Caco-2 (cell line): ENCODE results near the gene CIAO1. TPM values are rescaled to one million over a fixed set of nuclear protein-coding genes. Genes with fewer than 3 reads are reported as not detected.

Experiments used
- BruUV-seq: library from RNA; stranded (reverse); fragments of 400-500 nt; replicated peaks from 2 replicates; lab custom pipeline; 2021; lab: Mats Ljungman, UMichigan
- CTCF ChIA-PET: fragments of 300-600 bp; sonication (Branson Sonifier 250); formaldehyde crosslinking; loops from one replicate; lab custom pipeline; 2022; ENCODE audit warnings: antibody characterized with exemption; lab: Charles Lee
- POLR2A ChIA-PET: fragments of 300-600 bp; sonication (Branson Sonifier 250); formaldehyde crosslinking; loops from one replicate; lab custom pipeline; 2022; ENCODE audit warnings: antibody characterized with exemption; lab: Charles Lee
- DNase-seq, 2 experiments: peaks; one replicate each; pipeline versions ENCODE4 v3.0.0 to v3.0.0-alpha.2; 2020 to 2022
- H3K27me3 ChIP-seq: replicated peaks from 2 replicates; pipeline ENCODE4 v1.6.0; 2011; ENCODE audit warnings: low read length; ENCODE audit not compliant: control insufficient read depth, insufficient read depth
- H3K36me3 ChIP-seq: 2 replicates; pipeline ENCODE4 v1.5.1; 2011; ENCODE audit warnings: low read length; ENCODE audit not compliant: control insufficient read depth, insufficient read depth
- H3K4me1 ChIP-seq: fragments of 250-450 bp; sonication (Bioruptor Pico); 2 replicates; pipeline ENCODE4 v1.5.1; 2020; ENCODE audit warnings: mild to moderate bottlenecking
- H3K4me3 ChIP-seq: 2 replicates; pipeline ENCODE4 v1.5.1; 2011; ENCODE audit warnings: low read depth, mild to moderate bottlenecking, control low read depth, low read length
- H3K9me3 ChIP-seq: fragments of 250-450 bp; sonication (Bioruptor Pico); 2 replicates; pipeline ENCODE4 v1.5.1; 2020; ENCODE audit warnings: mild to moderate bottlenecking, moderate library complexity
- H3K27ac Mint-ChIP-seq: one replicate; pipeline ENCODE4 v1.8.0; 2022; ENCODE audit warnings: mixed read lengths; ENCODE audit not compliant: unreplicated experiment
- H3K27me3 Mint-ChIP-seq: one replicate; pipeline ENCODE4 v1.8.0; 2022; ENCODE audit warnings: mixed read lengths; ENCODE audit not compliant: insufficient read depth, unreplicated experiment
- H3K36me3 Mint-ChIP-seq: one replicate; pipeline ENCODE4 v1.8.0; 2022; ENCODE audit warnings: mild to moderate bottlenecking, mixed read lengths; ENCODE audit not compliant: insufficient read depth, unreplicated experiment
- H3K4me1 Mint-ChIP-seq: one replicate; pipeline ENCODE4 v1.8.0; 2022; ENCODE audit warnings: low read depth, mixed read lengths; ENCODE audit not compliant: unreplicated experiment
- H3K4me3 Mint-ChIP-seq: one replicate; pipeline ENCODE4 v1.8.0; 2022; ENCODE audit warnings: mild to moderate bottlenecking, moderate library complexity, mixed read lengths; ENCODE audit not compliant: unreplicated experiment
- H3K9me3 Mint-ChIP-seq: one replicate; pipeline ENCODE4 v1.8.0; 2022; ENCODE audit warnings: mixed read lengths; ENCODE audit not compliant: unreplicated experiment
- intact Hi-C: fragments of 100-400 bp; cut with micrococcal nuclease; formaldehyde crosslinking; loops from one replicate; pipeline ENCODE4 v1.10.0; 2022; ENCODE audit not compliant: unreplicated experiment
- total RNA-seq: library from RNA; stranded (reverse); gene quantifications from 2 replicates; pipeline ENCODE4 v1.2.3, GENCODE V29; 2022
- TF ChIP-seq, protein P1 (sequence below), 2 experiments: fragments of 200-600 bp in 1 of 2; IDR thresholded peaks; 1 replicate in 1 of 2; 2 replicates in 1 of 2; pipeline versions ENCODE4 v1.5.1 to v1.8.0; 2011 to 2022; ENCODE audit warnings: antibody characterized with exemption in 1 of 2, control low read depth in 1 of 2, inconsistent platforms in 1 of 2, low read depth in 1 of 2, low read length in 1 of 2, mild to moderate bottlenecking in 1 of 2, moderate library complexity in 1 of 2; ENCODE audit not compliant: insufficient read depth in 1 of 2, severe bottlenecking in 1 of 2, unreplicated experiment in 1 of 2

The CIAO1 gene
- total RNA-seq, 1 experiment from 2014 or later, result 97.9 TPM

DNA sequence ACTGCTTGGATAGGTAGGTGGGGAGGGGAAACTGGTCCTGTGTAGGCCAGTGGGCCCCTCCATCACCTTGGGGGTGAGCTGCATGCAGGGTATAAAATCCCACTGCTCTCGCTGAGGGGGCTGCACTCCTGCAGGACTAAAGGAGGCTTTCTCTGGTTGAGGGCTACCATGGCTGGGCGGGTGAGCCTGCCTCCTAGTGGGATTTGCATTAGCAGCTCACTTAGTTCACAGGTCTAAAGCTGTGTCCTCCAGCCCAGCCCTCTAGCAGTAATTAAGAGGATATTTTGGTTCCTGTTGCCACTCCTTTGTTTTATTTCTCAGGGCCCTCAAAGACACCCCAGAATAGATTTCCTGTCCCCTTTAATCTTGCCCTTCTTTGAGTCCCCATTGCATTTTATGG, 24.8 kb upstream of the CIAO1 start:
- intact Hi-C loops, result no loop called here
- ChIA-PET CTCF (interaction anchor here (1.5 kb wide), 1 partner anchor 103 kb away, joined by 4 read pairs; the partner anchor contains the start of gene ASTL), POLR2A (no interaction called here)
- Histone ChIP-seq H3K27me3 (no peaks in the 10 kb centered on the region), H3K9me3 (no peaks in the 10 kb centered on the region), H3K4me3 (no peak overlapping the region), H3K36me3 (no peaks in the 10 kb centered on the region), H3K4me1 (no peaks in the 10 kb centered on the region)
- Mint-ChIP-seq H3K27ac (no peak overlapping the region), H3K36me3 (peaks cover 4% of the 10 kb centered on the region), H3K9me3 (no peaks in the 10 kb centered on the region), H3K4me1 (no peaks in the 10 kb centered on the region), H3K27me3 (no peaks in the 10 kb centered on the region), H3K4me3 (no peak overlapping the region)
- DNase-seq, result no peak
- TF ChIP-seq, protein P1, sequence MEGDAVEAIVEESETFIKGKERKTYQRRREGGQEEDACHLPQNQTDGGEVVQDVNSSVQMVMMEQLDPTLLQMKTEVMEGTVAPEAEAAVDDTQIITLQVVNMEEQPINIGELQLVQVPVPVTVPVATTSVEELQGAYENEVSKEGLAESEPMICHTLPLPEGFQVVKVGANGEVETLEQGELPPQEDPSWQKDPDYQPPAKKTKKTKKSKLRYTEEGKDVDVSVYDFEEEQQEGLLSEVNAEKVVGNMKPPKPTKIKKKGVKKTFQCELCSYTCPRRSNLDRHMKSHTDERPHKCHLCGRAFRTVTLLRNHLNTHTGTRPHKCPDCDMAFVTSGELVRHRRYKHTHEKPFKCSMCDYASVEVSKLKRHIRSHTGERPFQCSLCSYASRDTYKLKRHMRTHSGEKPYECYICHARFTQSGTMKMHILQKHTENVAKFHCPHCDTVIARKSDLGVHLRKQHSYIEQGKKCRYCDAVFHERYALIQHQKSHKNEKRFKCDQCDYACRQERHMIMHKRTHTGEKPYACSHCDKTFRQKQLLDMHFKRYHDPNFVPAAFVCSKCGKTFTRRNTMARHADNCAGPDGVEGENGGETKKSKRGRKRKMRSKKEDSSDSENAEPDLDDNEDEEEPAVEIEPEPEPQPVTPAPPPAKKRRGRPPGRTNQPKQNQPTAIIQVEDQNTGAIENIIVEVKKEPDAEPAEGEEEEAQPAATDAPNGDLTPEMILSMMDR (IDR thresholded peaks at IDR 0.05; ENCODE audit: insufficient read depth in 1 of 2, low read depth in 1 of 2, low read length in 1 of 2, severe bottlenecking in 1 of 2, unreplicated experiment in 1 of 2), result no peak
- BruUV-seq, result no TSS peak

DNA sequence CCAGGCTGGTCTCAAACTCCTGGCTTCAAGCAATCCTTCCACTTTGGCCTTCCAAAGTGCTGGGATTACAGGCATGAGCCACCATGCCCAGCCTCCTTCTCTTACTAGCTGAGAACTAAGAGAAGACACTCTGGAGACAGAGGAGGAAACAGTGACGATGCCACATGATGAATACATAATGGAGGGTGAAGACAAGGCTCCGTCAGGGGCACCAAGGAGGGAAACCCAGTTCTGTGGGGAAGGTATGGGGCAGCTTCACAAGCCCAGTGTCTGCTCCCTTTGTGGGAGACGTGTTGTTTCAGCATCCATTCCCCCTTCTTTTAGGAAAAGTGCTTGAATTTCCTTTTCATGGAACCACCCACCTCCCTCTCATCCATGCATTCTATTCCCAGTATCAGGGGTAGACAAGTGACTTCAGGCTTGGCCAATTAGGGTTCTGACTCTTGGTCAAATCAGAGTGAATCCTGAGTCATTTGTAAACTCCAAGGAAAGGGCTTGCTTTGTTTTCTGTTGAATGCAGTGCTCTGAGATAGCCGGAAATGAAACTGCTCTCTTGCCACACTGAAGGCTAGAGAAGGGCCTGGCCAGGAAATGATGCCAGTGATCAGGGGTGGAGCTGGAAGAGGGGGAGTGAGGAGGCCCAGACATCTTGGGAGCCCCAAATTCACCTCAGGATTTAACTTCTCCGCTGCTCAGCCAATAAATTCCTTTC, 24.0 kb upstream of the CIAO1 start:
- ChIA-PET CTCF (interaction anchor here (1.5 kb wide), 1 partner anchor 103 kb away, joined by 4 read pairs; the partner anchor contains the start of gene ASTL), POLR2A (no interaction called here)
- intact Hi-C loops, result no loop called here
- TF ChIP-seq, protein P1 (IDR thresholded peaks at IDR 0.05; ENCODE audit: insufficient read depth in 1 of 2, low read depth in 1 of 2, low read length in 1 of 2, severe bottlenecking in 1 of 2, unreplicated experiment in 1 of 2), result no peak
- Mint-ChIP-seq H3K27ac (no peak overlapping the region), H3K4me3 (no peak overlapping the region), H3K36me3 (peaks cover 13% of the 10 kb centered on the region), H3K4me1 (no peaks in the 10 kb centered on the region), H3K9me3 (no peaks in the 10 kb centered on the region), H3K27me3 (no peaks in the 10 kb centered on the region)
- BruUV-seq, result no TSS peak
- DNase-seq, result no peak
- H3K27me3 ChIP-seq, result no peaks in the 10 kb centered on the region
- no peak overlapping the region for H3K4me3 ChIP-seq
- no peaks in the 10 kb centered on the region for H3K9me3 ChIP-seq
- no peaks in the 10 kb centered on the region for H3K36me3 ChIP-seq
- H3K4me1 ChIP-seq, result no peaks in the 10 kb centered on the region; the same call in 1 of the 2 replicates

DNA sequence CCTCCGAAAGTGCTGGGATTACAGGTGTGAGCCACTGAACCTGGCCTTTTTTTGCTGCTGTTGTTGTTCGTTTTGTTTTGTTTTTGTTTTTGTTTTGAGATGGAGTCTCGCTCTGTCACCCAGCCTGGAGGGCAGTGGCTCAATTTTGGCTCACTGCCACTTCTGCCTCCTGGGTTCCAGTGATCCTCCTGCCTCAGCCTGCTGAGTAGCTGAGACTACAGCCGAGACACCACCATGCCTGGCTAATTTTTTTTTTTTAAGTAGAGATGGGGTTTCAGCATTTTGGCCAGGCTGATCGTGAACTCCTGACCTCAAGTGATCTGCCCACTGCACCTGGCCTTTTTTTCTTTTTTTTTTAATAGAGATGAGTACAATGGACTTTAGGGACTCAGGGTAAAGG, 22.2 kb upstream of the CIAO1 start:
- Mint-ChIP-seq H3K27ac (no peak overlapping the region), H3K9me3 (no peaks in the 10 kb centered on the region), H3K4me1 (no peaks in the 10 kb centered on the region), H3K4me3 (no peak overlapping the region), H3K36me3 (peaks cover 15% of the 10 kb centered on the region), H3K27me3 (no peaks in the 10 kb centered on the region)
- no peak for DNase-seq
- ChIA-PET CTCF (no interaction called here), POLR2A (no interaction called here)
- BruUV-seq, result no TSS peak
- Histone ChIP-seq H3K27me3 (no peaks in the 10 kb centered on the region), H3K4me3 (no peak overlapping the region), H3K36me3 (no peaks in the 10 kb centered on the region), H3K9me3 (no peaks in the 10 kb centered on the region), H3K4me1 (no peaks in the 10 kb centered on the region; the same call in 1 of the 2 replicates)
- intact Hi-C loops, result no loop called here
- TF ChIP-seq, protein P1 (IDR thresholded peaks at IDR 0.05; ENCODE audit: insufficient read depth in 1 of 2, low read depth in 1 of 2, low read length in 1 of 2, severe bottlenecking in 1 of 2, unreplicated experiment in 1 of 2), result no peak
